Panc1 (cell line): Measurements from ENCODE around the gene AHI1. TPM values are rescaled to one million over a fixed set of nuclear protein-coding genes. Genes with fewer than 3 reads are reported as not detected.

Experiments
- ATAC-seq: fragments of 200-7000 bp; cut with Tn5 transposase; 2 replicates; pipeline ENCODE4 v1.9.1; 2020; ENCODE audit warnings: mild to moderate bottlenecking, moderate library complexity
- BruUV-seq: library from RNA; stranded (reverse); fragments of 400-500 nt; replicated peaks from 2 replicates; lab custom pipeline; 2021; lab: Mats Ljungman, UMichigan
- CTCF ChIA-PET: fragments of 300-600 bp; sonication (Branson Sonifier 250); formaldehyde crosslinking; loops from one replicate; lab custom pipeline; 2022; ENCODE audit warnings: antibody characterized with exemption; lab: Charles Lee
- POLR2A ChIA-PET: fragments of 300-600 bp; sonication (Branson Sonifier 250); formaldehyde crosslinking; loops from one replicate; lab custom pipeline; 2022; ENCODE audit warnings: antibody characterized with exemption; lab: Charles Lee
- DNase-seq: peaks from one replicate; pipeline ENCODE4 v3.0.0-alpha.2; 2010; ENCODE audit warnings: low read depth, low spot score
- H3K27ac ChIP-seq: 2 replicates; pipeline ENCODE4 v1.5.1; 2011; ENCODE audit warnings: mild to moderate bottlenecking, low read length, inconsistent platforms
- H3K27me3 ChIP-seq: fragments of 200-500 bp; sonication (Bioruptor generic); 2 replicates; pipeline ENCODE4 v1.6.0; 2014; ENCODE audit warnings: low read length, inconsistent platforms; ENCODE audit not compliant: control insufficient read depth, insufficient read depth
- H3K36me3 ChIP-seq: fragments of 200-500 bp; sonication (Bioruptor generic); 2 replicates; pipeline ENCODE4 v1.5.1; 2014; ENCODE audit warnings: inconsistent platforms, mild to moderate bottlenecking, low read length, moderate library complexity; ENCODE audit not compliant: control insufficient read depth, insufficient read depth
- H3K4me1 ChIP-seq: 2 replicates; pipeline ENCODE4 v1.5.1; 2011; ENCODE audit warnings: inconsistent platforms, mild to moderate bottlenecking, low read length, moderate library complexity; ENCODE audit not compliant: control insufficient read depth, insufficient read depth
- H3K4me3 ChIP-seq, 2 experiments: 2 replicates each; pipeline ENCODE4 v1.5.1; 2011 to 2012; ENCODE audit warnings: low read depth in 2 of 2, low read length in 2 of 2, mild to moderate bottlenecking in 2 of 2, inconsistent platforms in 1 of 2, moderate library complexity in 1 of 2
- H3K9me3 ChIP-seq: fragments of 200-500 bp; sonication (Bioruptor generic); 2 replicates; pipeline ENCODE4 v1.5.1; 2014; ENCODE audit warnings: low read depth, mild to moderate bottlenecking, inconsistent platforms, low read length, moderate library complexity; ENCODE audit not compliant: control insufficient read depth, insufficient read depth
- POLR2AphosphoS5 ChIP-seq: IDR thresholded peaks from 2 replicates; pipeline ENCODE4 v1.6.1; 2012; ENCODE audit warnings: mild to moderate bottlenecking, low read depth, low read length, moderate library complexity
- SIN3A ChIP-seq: IDR thresholded peaks from 2 replicates; pipeline ENCODE4 v1.6.1; 2012; ENCODE audit warnings: low read depth, mild to moderate bottlenecking, low read length, moderate library complexity, borderline replicate concordance; ENCODE audit not compliant: insufficient read depth
- TCF7L2 ChIP-seq: IDR thresholded peaks from 2 replicates; pipeline ENCODE4 v1.6.1; 2011; ENCODE audit warnings: mild to moderate bottlenecking, low read depth, low read length, inconsistent platforms
- in situ Hi-C: cut with HindIII; loops from 2 replicates; pipeline ENCODE4 v1.10.0; 2016; ENCODE audit warnings: low sequenced_read_pairs, low pct_unique_long_range_greater_than_20kb
- intact Hi-C: fragments of 100-400 bp; cut with micrococcal nuclease; formaldehyde crosslinking; loops from one replicate; pipeline ENCODE4 v1.10.0; 2022; ENCODE audit not compliant: unreplicated experiment
- total RNA-seq: library from RNA; stranded (reverse); gene quantifications from one replicate; pipeline ENCODE4 v1.2.1, GENCODE V29; 2021; ENCODE audit not compliant: unreplicated experiment
- TF ChIP-seq, protein P1 (sequence below), 2 experiments: IDR thresholded peaks; 2 replicates each; pipeline ENCODE4 v1.6.1; 2011 to 2012; ENCODE audit warnings: low read depth in 2 of 2, control low read depth in 1 of 2, low read length in 1 of 2, mild to moderate bottlenecking in 1 of 2, moderate library complexity in 1 of 2; ENCODE audit not compliant: insufficient read depth in 1 of 2
- TF ChIP-seq, protein P2 (sequence below): fragments of 450-650 bp; IDR thresholded peaks from 2 replicates; pipeline ENCODE4 v1.5.1; 2017; ENCODE audit warnings: mild to moderate bottlenecking

AHI1 gene
- total RNA-seq, 1 experiment from 2014 or later: 22.3 TPM

DNA sequence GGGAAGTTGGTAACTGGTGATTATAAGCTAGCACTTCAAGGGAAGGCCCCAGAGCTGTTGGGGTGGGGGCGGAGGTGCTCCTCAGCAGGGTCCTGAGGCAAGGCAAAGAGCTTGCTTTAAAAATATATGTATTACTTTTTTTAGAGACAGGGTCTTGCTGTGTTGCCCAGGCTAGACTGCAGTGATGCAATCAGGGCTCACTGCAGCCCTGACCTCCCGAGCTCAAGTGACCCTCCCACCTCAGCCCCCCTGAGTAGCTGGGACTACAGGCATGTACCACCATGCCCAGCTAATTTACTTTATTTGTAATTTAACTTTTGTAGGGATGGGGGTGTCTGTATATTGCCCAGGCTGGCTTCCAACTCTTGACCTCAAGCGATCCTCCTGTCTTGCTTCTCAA, 229.3 kb downstream of the AHI1 start:
- POLR2A ChIA-PET: no interaction called here
- intact Hi-C loops: no loop called here
- CTCF ChIA-PET: no interaction called here

DNA sequence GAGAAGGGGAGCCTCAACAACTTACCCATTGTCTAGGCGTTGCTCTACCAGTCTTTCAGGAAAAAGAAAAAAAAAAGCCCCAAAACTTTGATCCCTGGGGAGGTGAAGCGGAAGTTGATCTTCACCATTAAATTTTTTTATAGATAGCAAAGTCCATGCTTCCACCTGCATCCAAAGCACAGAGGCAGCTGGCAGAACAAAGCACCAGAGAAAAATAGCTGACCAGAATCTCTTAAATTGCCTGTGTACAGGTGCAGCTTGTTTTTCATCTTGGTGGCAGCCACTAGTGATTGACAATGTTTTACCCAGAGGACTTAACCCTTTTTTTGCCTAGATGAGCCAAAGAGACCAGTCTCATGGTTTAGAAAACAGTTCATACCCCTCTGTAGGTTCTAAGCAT, 230.5 kb downstream of the AHI1 start:
- BruUV-seq: no TSS peak
- in situ Hi-C loops: no loop called here
- DNase-seq (no peak), ATAC-seq (no peak)
- ChIA-PET CTCF (no interaction called here), POLR2A (no interaction called here)
- H3K4me3 ChIP-seq: no peak overlapping the region
- H3K27me3 ChIP-seq: no peaks in the 10 kb centered on the region
- intact Hi-C loops: no loop called here
- H3K27ac ChIP-seq: no peak overlapping the region
- no peaks in the 10 kb centered on the region for H3K4me1 ChIP-seq
- no peak for TF ChIP-seq POLR2AphosphoS5
- TF ChIP-seq TCF7L2: no peak
- TF ChIP-seq, protein P1, sequence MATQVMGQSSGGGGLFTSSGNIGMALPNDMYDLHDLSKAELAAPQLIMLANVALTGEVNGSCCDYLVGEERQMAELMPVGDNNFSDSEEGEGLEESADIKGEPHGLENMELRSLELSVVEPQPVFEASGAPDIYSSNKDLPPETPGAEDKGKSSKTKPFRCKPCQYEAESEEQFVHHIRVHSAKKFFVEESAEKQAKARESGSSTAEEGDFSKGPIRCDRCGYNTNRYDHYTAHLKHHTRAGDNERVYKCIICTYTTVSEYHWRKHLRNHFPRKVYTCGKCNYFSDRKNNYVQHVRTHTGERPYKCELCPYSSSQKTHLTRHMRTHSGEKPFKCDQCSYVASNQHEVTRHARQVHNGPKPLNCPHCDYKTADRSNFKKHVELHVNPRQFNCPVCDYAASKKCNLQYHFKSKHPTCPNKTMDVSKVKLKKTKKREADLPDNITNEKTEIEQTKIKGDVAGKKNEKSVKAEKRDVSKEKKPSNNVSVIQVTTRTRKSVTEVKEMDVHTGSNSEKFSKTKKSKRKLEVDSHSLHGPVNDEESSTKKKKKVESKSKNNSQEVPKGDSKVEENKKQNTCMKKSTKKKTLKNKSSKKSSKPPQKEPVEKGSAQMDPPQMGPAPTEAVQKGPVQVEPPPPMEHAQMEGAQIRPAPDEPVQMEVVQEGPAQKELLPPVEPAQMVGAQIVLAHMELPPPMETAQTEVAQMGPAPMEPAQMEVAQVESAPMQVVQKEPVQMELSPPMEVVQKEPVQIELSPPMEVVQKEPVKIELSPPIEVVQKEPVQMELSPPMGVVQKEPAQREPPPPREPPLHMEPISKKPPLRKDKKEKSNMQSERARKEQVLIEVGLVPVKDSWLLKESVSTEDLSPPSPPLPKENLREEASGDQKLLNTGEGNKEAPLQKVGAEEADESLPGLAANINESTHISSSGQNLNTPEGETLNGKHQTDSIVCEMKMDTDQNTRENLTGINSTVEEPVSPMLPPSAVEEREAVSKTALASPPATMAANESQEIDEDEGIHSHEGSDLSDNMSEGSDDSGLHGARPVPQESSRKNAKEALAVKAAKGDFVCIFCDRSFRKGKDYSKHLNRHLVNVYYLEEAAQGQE (IDR thresholded peaks at IDR 0.05; ENCODE audit: insufficient read depth in 1 of 2, low read depth in 2 of 2, low read length in 1 of 2): no peak
- TF ChIP-seq SIN3A: no peak
- TF ChIP-seq, protein P2, sequence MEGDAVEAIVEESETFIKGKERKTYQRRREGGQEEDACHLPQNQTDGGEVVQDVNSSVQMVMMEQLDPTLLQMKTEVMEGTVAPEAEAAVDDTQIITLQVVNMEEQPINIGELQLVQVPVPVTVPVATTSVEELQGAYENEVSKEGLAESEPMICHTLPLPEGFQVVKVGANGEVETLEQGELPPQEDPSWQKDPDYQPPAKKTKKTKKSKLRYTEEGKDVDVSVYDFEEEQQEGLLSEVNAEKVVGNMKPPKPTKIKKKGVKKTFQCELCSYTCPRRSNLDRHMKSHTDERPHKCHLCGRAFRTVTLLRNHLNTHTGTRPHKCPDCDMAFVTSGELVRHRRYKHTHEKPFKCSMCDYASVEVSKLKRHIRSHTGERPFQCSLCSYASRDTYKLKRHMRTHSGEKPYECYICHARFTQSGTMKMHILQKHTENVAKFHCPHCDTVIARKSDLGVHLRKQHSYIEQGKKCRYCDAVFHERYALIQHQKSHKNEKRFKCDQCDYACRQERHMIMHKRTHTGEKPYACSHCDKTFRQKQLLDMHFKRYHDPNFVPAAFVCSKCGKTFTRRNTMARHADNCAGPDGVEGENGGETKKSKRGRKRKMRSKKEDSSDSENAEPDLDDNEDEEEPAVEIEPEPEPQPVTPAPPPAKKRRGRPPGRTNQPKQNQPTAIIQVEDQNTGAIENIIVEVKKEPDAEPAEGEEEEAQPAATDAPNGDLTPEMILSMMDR: no peak
- no peaks in the 10 kb centered on the region for H3K36me3 ChIP-seq
- H3K9me3 ChIP-seq: no peaks in the 10 kb centered on the region

More for the DNA sequence above, 229.3 kb downstream of the AHI1 start:
- BruUV-seq: no TSS peak
- Histone ChIP-seq H3K27ac (no peak overlapping the region), H3K4me1 (no peaks in the 10 kb centered on the region), H3K36me3 (no peaks in the 10 kb centered on the region), H3K27me3 (no peaks in the 10 kb centered on the region), H3K4me3 (no peak overlapping the region), H3K9me3 (no peaks in the 10 kb centered on the region)
- ATAC-seq (no peak), DNase-seq (no peak)
- in situ Hi-C loops: no loop called here
- TF ChIP-seq, protein P1 (IDR thresholded peaks at IDR 0.05; ENCODE audit: insufficient read depth in 1 of 2, low read depth in 2 of 2, low read length in 1 of 2): no peak
- TF ChIP-seq TCF7L2 (no peak), POLR2AphosphoS5 (no peak), SIN3A (no peak)
- TF ChIP-seq, protein P2: no peak
